ENCODE results near the gene SETD7.
"Not testable (repeated sequence)": the region's sequence is repeated elsewhere in the genome, so short reads cannot be mapped to it uniquely, and the experiment has no call there.

Gene SETD7

GRCh38 chr4:139508581-139509237, 47.3 kb downstream of the SETD7 start:
- DNase-seq: no peak

DNA sequence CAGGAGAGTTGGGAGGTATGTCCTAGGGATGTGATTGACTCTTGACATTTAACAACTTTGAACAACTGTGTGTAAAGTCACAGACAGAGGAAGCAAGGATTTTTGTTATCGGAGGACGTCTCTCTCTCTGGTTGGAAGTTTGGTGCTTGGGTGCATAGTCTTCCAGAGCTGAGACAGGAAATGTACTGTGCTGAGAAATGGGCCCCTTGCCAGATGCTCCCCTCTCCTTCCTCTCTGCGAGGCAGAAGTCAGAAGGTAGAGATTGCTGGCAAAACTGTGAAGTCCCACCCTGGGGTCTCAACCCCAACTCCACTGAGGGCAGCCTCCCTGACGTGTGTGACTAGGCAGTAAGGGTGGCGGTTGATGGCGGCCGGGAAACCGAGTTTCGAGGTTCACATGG, 49.2 kb downstream of the SETD7 start:
- no peak for DNase-seq

GRCh38 chr4:139503622-139504166, 52.3 kb downstream of the SETD7 start:
- no peak for DNase-seq

DNA sequence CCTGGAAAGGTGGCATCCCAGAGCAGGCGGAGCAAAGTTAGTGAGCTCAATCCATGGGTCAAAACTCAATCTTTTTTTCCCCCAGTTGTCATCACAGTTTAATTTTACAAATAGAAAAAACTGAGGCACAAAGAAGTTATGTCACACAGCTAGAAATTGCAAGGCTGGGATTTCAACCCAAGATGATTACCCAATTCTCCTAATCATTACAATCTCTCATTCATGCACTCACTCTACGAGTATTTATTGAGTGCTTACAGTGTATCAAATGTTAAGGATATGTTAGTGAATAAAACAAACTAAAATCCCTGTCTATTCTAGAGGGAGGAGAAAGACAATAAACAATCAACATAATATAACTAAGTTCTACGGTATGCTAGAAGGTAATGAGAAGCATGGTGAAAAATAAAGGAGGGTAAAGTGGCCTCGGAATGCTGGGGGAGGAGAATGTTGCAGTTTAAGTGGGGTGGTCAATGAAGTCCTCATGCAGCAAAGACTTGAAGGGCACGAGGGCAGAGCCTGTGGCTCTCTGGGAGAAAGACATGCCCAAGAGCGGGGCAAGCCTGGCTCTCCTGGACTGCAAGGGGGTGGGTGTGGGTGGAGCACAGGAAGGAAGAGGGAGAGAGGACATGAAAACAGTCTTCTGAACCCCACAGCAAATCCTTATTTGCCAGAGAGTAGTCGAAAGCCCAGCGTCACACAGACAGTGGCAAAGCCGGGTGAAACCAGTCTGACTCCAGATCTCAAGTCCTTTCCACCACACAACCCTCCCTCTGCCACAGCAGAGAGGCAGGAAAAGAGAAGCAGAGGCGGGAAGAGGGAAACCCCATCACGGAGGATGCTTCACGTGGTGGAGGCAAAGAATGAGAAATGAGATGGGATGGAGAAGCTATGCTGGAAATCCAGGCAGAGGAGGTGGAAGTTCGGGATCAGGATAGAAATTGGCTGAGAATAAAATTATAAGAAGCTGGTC, 53.8 kb downstream of the SETD7 start:
- DNase-seq: no peak

DNA sequence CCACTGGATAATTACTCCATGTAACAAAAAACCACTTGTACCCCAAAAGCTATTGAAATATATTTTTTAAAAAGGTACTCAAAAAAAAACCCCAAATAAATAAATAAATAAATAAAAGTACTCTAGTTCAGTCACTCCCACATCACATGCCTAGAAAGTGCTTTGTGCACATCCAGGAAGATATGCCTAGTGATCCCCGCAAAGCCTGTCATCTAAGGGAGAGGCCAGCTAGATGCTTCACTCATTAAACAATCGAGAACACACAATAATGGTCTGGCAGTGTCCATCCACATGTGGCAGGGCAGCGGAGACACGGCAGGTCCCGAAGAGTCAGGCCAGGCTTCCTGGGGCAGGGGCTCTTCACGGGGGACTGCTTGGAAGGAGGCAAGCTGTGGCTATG, 54.5 kb downstream of the SETD7 start:
- DNase-seq: no peak

DNA sequence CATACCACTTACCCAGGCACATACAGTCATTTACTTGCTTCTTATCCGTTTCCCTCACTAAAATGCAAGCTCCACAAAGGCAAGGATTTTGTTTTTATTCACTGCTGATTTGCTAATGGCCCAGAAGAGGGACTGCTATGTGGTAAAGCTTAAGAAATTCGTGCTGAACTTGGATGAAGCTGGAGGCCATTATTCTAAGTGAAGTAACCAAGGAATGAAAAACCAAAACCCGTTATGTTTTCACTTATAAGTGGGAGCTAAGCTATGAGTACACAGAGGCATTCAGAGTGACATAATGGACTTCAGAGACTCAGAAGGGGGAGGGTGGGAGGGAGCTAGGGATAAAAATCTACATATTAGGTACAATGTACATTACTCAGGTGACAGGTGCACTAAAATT, 54.9 kb downstream of the SETD7 start:
- DNase-seq: no peak

GRCh38 chr4:139499186-139499585, 56.8 kb downstream of the SETD7 start:
- DNase-seq: no peak

DNA sequence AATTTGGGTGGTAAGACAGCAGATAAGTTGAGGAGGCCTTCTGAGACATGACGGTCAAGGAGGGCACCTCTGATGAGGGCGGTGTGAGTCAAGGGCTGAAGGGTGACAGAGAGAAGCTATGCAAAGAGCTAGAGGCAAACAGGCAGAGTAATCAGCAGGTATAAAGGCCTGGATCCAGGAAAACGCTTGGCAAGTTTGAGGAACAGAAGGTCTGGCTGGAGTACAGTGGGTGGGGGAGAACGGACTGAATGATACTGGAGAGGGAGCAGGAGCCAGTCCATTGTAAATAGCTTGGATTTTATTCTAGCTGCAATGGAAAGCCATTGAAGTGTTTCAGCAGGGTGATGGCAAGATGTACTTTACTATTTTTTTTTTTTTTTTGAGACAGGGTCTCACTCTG, 62.8 kb downstream of the SETD7 start:
- DNase-seq: no peak

DNA sequence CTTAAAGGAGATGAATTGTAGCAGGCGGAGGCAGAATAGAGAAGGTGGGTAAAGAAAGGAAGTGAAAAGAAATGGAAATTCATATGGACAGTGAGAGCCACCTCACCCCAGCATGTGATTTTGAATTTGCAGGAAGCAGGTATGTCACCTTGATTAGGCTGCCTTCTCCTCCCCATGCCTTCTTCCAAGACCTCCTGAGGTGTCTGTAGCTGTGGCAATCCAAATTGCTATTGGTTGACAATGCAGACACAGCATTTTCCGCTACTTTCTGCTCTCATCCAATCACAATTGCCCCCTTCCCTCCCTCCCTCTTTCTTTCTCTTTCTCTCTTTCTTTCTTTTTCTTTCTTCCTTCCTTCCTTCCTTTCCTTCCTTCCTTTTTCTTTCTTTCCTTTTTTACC, 63.6 kb downstream of the SETD7 start:
- DNase-seq: no peak

- no peak for DNase-seq
Measured at GRCh38 chr4:139489638-139490037, 66.4 kb downstream of the SETD7 start.

- no peak for DNase-seq
Measured at GRCh38 chr4:139488442-139488841, 67.6 kb downstream of the SETD7 start.

GRCh38 chr4:139484783-139485311, 71.2 kb downstream of the SETD7 start:
- DNase-seq: no peak

DNA sequence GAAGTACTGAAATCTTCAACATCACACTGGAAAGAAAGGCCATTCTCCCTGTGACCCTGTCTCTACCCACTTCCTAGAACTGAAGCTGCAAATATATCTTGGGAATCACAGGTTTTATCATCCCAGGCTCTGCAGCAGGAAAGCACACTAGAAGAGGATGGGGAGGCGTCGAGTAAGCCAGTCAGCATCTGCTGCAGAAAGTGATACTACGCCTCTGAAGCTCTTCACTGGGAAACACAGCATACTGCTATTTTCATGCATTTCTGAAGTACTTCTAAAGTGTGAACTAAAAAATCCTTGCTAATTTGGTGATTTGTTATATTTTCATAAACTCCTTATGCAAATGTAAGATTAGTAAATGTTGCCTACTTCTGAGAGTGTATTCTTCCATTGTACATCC, 73.0 kb downstream of the SETD7 start:
- no peak for DNase-seq

- DNase-seq: no peak
Measured at GRCh38 chr4:139481465-139481864, 74.6 kb downstream of the SETD7 start.

DNA sequence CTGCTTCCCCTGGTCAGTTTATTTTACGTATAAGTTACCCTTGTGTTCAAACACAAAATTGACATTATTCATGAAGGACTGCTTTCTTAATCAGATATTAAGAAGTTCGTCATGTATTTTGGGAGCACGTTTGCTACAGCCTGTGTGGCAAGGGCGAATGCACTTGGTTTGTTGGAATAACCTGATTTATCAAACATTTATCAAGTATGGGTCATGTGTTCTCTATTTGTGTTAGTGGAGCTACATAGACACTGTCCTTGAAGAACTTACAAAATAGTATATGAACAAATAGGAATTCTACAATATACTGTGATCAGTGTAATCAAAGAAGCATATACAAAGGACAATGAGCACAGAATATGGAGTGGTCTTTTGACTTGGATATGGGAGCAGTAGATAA, 79.7 kb downstream of the SETD7 start:
- no peak for DNase-seq

DNA sequence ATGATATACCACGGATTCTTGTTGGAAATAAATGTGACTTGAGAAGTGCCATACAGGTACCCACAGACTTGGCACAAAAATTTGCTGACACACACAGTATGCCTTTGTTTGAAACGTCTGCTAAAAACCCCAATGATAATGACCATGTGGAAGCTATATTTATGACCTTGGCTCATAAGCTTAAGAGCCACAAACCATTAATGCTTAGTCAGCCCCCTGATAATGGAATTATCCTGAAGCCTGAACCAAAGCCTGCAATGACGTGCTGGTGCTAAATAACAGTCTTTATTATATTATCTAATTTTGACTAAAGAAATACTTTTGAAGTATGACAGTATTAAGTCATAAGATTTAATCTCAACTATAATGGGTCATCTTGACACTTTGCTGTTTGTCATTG, 83.2 kb downstream of the SETD7 start:
- DNase-seq: no peak

DNA sequence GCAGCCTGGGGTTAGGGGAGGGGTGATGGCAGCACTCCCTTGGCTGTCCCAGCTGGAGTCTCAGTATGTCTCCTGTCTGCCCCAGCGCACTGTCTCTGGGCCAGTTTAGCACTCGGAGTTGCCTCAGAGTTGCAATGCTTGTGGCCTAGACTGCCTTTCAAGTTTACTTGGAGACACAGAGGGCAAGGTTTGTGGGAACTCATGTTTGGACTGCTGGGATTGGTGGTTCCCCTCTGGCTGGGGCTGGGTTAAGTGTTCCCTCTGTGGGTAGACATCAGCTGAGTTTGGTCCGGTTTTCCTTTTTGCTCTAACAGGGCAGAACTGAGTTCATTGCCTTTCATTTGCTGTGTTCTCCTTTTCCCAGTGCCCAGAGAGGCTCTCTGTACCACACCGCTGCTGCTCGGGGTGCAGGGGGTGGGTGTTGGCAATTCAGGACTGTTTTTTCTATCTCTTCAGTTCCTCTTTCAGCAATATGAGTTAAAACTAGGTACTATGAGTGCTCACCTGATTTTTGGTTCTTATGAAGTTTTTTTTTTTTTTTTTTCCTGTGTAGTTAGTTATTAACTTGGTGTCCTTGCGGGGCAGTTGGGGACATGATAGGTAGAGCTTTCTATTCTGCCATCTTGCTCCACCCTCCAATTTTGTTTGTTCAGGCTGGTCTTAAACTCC, 84.9 kb downstream of the SETD7 start:
- no peak for DNase-seq

DNA sequence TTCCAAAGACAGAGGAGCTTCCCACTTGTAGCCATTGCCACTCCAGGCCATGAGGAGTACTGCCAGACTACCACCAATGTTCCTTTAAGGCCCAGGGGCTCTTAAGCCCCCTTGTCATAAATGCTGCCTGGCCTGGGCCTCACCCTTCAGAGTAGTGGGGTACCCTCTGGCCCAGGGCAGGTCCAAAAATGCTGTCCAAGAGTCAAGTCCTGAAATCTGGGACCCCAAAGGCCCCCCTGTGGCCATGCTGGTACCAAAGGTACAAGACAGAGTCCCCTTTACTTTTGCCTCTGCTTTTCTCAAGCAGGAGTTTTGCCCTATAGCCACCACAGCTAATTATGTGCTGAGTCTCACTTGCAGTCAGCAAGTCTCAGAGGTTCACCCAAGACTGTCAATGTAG, 85.7 kb downstream of the SETD7 start:
- no peak for DNase-seq

- no peak for DNase-seq
Measured at GRCh38 chr4:139469869-139470268, 86.2 kb downstream of the SETD7 start.

DNA sequence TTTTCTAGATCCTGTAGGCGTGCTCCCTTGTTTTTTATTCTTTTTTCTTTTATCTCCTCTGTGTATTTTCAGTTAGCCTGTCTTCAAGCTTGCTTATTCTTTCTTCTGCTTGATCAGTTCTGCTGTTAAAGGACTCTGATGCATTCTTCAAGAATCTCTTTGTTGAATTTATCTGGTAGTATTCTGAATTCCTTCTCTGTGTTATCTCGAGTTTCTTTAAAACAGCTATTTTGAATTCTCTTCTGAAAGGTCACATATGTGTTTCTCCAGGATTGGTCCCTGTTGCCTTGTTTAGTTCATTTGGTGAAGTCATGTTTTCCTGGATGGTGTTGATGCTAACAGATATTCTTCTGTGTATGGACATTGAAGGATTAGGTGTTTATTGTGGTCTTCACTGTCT, 86.8 kb downstream of the SETD7 start:
- DNase-seq: no peak

- not testable (repeated sequence) for DNase-seq
Measured at GRCh38 chr4:139468756-139469155, 87.3 kb downstream of the SETD7 start.

- no peak for DNase-seq
Measured at GRCh38 chr4:139465922-139466321, 90.1 kb downstream of the SETD7 start.

DNA sequence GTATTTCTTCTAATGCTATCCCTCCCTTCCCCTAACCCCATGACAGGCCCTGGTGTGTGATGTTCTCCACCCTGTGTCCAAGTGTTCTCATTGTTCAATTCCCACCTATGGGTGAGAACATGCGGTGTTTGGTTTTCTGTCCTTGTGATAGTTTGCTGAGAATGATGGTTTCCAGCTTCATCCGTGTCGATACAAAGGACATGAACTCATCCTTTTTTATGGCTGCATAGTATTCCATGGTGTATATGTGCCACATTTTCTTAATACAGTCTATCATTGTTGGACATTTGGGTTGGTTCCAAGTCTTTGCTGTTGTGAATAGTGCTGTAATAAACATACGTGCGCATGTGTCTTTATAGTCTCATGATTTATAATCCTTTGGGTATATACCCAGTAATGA, 91.5 kb downstream of the SETD7 start:
- DNase-seq: not testable (repeated sequence)
